GM21723 (cell line): Measurements from ENCODE around the gene FAF1.
"Not testable (repeated sequence)": the region's sequence is repeated elsewhere in the genome, so short reads cannot be mapped to it uniquely, and the experiment has no call there.

ENCODE experiments used
- ATAC-seq: cut with Tn5 transposase; IDR thresholded peaks from one replicate; pipeline ENCODE4 v1.9.1; 2021; ENCODE audit warnings: mild to moderate bottlenecking, moderate library complexity; ENCODE audit not compliant: unreplicated experiment

The FAF1 gene

GRCh38 chr1:50964863-50965262 lies 4.8 kb upstream of the FAF1 start:
- ATAC-seq: no peak

DNA sequence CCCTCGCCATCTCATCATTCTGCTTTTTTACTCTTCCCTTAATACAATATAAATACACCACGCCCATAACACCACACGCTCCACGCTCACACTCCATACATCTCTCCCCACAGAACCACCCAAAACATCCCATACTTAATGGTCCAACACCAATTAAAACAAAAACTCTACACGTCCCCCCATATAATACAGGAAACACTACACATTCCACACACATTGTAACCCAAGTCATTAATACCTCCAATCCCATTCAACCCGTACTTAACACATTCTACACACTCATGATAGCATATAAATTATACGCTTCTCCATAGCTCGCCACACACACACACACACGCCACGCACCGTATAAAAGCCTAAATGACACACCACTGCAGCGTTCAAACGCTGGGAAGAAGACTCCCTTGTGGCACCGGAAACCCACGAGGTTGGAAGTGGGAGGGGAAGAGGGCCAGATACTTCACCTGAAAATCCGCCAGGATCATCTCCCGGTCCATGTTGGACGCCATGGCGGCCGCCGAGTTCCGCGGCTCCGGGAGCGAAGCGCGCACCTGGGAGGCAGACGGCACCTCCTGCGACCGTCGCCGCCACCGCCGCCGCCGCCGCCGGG lies 659 bp downstream of the FAF1 start:
- peak; percentile 0 for ATAC-seq

GRCh38 chr1:50955116-50955515 lies 5.0 kb downstream of the FAF1 start:
- no peak for ATAC-seq

GRCh38 chr1:50952566-50952965 lies 7.5 kb downstream of the FAF1 start:
- ATAC-seq: not testable (repeated sequence)

GRCh38 chr1:50950396-50950795 lies 9.7 kb downstream of the FAF1 start:
- ATAC-seq: no peak

GRCh38 chr1:50949286-50949982 lies 10.6 kb downstream of the FAF1 start:
- ATAC-seq: no peak

DNA sequence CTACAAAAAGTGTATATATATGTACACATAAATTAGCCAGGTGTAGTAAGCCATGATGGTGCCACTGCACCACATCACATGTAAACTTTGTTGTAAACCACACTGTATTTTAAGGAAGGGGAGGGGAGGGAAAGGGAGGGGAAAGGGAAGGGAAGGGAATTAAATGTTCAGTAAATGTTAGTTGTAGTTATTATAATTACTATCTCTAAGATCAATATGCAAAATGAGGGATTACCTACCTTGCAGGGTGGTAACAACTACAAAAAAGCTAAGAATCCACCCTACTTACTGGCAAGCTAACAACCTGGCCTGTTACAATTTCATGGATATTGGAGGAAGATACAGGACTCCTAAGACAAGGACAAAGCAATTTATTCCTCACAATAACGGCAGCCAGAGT lies 17.7 kb downstream of the FAF1 start:
- ATAC-seq: no peak

DNA sequence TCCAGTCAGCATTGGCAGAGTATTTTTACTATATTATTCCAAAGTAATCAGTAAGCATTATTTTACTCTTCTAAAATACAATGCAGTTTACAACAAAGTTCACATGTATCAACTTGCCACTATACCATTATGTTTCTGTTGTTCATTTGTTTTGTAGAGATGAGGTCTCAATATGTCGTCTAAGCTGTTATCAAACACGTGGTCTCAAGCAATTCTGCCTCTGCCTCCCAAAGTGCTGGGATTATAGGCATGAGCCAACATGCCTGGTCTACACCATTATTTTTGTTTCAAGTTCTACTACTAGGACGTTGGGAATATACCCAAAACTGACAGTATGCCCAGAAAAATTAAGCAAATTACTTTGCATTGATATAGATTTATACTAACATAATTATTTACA lies 19.8 kb downstream of the FAF1 start:
- no peak for ATAC-seq

DNA sequence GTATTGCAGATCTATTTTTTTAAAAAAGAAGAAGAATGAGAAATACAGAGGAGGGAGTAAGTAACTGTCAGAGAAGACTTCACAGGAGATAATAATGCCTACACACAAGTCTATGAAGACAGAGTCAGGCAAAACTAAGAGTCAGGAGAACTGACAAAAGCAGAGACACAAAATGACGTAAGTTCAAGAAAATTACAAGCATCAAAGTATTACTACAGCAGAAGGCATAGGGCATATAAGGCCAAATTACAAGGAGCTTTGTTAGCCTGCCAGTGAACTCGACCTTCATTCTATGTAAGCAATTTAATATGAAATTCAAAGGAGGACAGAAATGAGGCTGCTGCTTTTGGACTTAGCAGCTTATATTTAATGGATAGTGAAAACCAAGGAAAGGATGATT lies 23.7 kb downstream of the FAF1 start:
- ATAC-seq: no peak

DNA sequence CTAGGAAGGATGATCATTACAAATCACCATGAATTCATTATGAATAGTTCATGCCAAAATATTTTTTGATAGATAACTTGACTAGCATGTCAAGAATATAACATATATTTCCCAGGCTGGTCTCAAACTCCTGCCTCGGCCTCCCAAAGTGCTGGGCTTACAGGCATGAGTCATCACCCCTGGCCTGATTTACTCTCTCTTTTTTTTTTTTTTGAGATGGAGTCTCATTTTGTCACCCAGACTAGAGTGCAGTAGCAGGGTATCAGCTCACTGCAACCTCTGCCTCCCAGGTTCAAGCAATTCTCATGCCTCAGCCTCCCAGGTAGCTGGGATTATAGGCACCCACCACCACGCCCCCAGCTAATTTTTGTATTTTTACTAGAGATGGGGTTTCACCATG lies 24.8 kb downstream of the FAF1 start:
- ATAC-seq: not testable (repeated sequence)

GRCh38 chr1:50934838-50935237 lies 25.2 kb downstream of the FAF1 start:
- ATAC-seq: no peak

GRCh38 chr1:50933770-50934169 lies 26.3 kb downstream of the FAF1 start:
- not testable (repeated sequence) for ATAC-seq

DNA sequence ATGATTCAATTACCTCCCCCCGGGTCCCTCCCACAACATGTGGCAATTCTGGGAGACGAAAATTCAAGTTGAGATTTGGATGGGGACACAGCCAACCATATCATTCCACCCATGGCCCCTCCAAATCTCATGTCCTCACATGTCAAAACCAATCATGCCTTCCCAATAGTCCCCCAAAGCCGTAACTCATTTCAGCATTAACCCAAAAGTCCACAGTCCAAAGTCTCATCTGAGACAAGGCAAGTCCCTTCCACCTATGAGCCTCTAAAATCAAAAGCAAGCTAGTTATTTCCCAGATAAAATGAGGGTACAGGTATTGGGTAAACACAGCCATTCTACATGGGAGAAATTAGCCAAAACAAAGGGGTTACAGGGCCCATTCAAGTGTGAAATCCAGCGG lies 28.0 kb downstream of the FAF1 start:
- ATAC-seq: not testable (repeated sequence)

DNA sequence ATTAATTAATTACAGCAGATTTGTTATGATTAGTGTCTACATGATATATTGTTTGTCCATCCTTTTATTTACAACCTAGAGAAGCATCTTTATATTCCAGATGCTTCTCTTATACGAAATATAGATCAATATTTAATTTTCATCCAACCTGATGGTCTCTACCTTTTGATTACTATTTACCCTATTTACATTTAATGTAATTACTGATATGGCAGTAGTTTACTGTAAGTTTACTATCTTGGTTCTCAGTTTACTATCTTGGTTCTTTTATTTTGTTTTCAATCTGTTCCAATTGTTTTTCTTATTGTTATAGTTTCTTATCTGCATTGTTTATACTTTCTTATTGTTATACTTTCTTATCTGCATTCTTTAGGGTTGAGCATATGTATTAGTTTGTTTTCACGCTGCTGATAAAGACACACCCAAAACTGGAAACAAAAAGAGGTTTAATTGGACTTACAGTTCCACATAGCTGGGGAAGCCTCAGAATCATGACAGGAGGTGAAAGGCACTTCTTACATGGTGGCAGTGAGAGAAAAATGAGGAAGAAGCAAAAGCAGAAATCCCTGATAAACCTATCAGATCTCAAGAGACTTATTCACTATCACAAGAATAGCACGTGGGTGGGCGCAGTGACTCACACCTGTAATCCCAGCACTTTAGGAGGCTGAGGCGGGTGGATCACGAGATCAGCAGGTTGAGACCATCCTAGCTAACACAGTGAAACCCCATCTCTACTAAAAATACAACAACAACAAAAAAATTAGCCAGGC lies 28.9 kb downstream of the FAF1 start:
- no peak for ATAC-seq

DNA sequence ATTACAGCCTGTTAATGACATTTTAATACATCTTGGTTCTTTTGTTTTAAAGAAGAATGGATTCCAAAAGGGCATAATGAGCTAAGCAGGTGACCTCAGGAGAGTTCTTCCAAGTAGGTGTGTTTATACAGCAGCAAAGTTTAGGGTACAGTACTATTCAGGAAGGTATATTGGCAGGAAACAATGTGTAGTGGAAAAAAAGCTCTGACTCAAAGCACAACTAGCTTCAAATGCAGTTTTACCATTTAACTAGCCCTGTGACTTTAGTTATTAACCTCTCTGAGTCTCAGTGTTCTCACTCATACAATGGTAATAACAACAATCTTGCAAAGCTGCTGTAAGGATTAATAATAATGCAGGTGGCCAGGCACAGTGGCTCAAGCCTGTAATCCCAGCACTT lies 29.9 kb downstream of the FAF1 start:
- ATAC-seq: peak; percentile 69

DNA sequence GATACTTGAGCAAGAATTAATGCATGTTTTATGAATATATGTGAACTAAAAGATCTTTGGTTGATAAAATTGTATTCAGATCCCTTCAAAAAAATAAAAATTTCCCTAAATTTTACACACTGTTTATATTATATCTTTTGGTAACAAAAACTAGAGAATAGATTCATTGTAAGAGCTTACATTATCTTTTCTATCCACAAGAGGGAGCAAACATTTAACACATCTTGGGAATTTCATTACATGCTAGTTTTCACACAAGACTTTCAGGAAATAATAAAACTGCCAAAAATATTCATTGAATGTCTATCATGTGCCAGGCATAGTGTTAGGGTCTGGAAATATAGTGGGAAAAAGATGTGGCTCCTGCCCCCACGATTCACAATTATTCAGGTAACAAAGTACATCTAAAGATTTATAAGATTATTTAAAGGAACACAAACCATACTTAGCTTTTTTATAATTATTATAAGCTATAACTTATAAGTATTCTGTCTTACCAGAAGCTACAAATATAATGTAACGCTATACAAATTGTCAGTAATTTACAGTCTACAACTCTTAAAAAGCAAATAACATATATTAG lies 30.6 kb downstream of the FAF1 start:
- no peak for ATAC-seq

- ATAC-seq: no peak
These were observed 36.5 kb downstream of the FAF1 start for GRCh38 chr1:50923564-50923963.

DNA sequence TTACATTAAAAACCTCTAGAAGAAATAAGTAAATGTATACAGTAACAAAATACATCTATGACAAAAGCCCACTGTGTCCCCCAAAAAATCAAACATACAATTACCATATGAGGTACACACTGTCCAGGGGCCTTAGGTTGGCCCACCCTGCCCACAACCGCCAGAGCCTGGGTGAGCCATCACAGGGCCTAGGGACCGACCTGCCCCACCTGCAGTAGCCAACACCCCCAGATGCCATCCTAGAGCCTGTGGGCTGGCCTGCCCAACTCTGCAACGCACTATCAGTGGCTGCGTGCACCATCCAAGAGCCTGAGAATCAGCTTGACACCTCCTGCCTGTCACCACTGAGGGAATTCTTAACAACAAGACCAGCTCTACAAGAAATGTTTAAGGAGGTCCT lies 39.0 kb downstream of the FAF1 start:
- no peak for ATAC-seq

GRCh38 chr1:50920409-50920808 lies 39.7 kb downstream of the FAF1 start:
- no peak for ATAC-seq

- no peak for ATAC-seq
These were observed 42.6 kb downstream of the FAF1 start for GRCh38 chr1:50917138-50918137.
